ENCODE results near the gene LRRC14B.
"Not testable (repeated sequence)": the region's sequence is repeated elsewhere in the genome, so short reads cannot be mapped to it uniquely, and the experiment has no call there.

Gene LRRC14B

GRCh38 chr5:219460-219863, 28.2 kb downstream of the LRRC14B start:
- DNase-seq (ENCODE audit: low read depth), result peak; percentile 32

GRCh38 chr5:219991-220390, 28.7 kb downstream of the LRRC14B start:
- peak overlapping the region; percentile 89 for H3K4me3 ChIP-seq (replicated peaks; ENCODE audit: low read depth, low read length)
- no peak for TF ChIP-seq CTCF (IDR thresholded peaks at IDR 0.05; ENCODE audit: low read length, missing control alignments)
- DNase-seq (ENCODE audit: low read depth), result no peak

More at GRCh38 chr5:219460-219863, 28.2 kb downstream of the LRRC14B start:
- peak overlapping the region; percentile 89 for H3K4me3 ChIP-seq (replicated peaks; ENCODE audit: low read depth, low read length)
- TF ChIP-seq CTCF (IDR thresholded peaks at IDR 0.05; ENCODE audit: low read length, missing control alignments), result no peak

GRCh38 chr5:222951-223715, 31.8 kb downstream of the LRRC14B start:
- DNase-seq (ENCODE audit: low read depth), result peak; percentile 43
- H3K4me3 ChIP-seq (replicated peaks; ENCODE audit: low read depth, low read length), result not testable (repeated sequence)

GRCh38 chr5:223791-224190, 32.5 kb downstream of the LRRC14B start:
- TF ChIP-seq CTCF (IDR thresholded peaks at IDR 0.05; ENCODE audit: low read length, missing control alignments), result no peak
- DNase-seq (ENCODE audit: low read depth), result no peak
- no peak overlapping the region for H3K4me3 ChIP-seq (replicated peaks; ENCODE audit: low read depth, low read length)

GRCh38 chr5:225334-225733, 34.0 kb downstream of the LRRC14B start:
- no peak for TF ChIP-seq CTCF (IDR thresholded peaks at IDR 0.05; ENCODE audit: low read length, missing control alignments)
- no peak for DNase-seq (ENCODE audit: low read depth)
- H3K4me3 ChIP-seq (replicated peaks; ENCODE audit: low read depth, low read length), result no peak overlapping the region

GRCh38 chr5:227375-227774, 36.1 kb downstream of the LRRC14B start:
- not testable (repeated sequence) for DNase-seq (ENCODE audit: low read depth); H3K4me3 ChIP-seq (replicated peaks; ENCODE audit: low read depth, low read length)

- H3K4me3 ChIP-seq (replicated peaks; ENCODE audit: low read depth, low read length), result no peak overlapping the region
- no peak for DNase-seq (ENCODE audit: low read depth)
- TF ChIP-seq CTCF (IDR thresholded peaks at IDR 0.05; ENCODE audit: low read length, missing control alignments), result no peak
These were observed 37.6 kb downstream of the LRRC14B start for GRCh38 chr5:228886-229285.

GRCh38 chr5:230711-231110, 39.4 kb downstream of the LRRC14B start:
- DNase-seq (ENCODE audit: low read depth), result no peak
- TF ChIP-seq CTCF (IDR thresholded peaks at IDR 0.05; ENCODE audit: low read length, missing control alignments), result no peak
- H3K4me3 ChIP-seq (replicated peaks; ENCODE audit: low read depth, low read length), result no peak overlapping the region
